ENCODE data around the gene RREB1. TPM values are rescaled to one million over a fixed set of nuclear protein-coding genes. Genes with fewer than 3 reads are reported as not detected.

RREB1 gene
- 26.3 and 78.3 TPM in 2 replicates for total RNA-seq

GRCh38 chr6:7107578-7108195 is at the start of gene RREB1:
RREB1 (plus strand) TSS chr6:7107961; CDS start chr6:7181912, 73,951 bp downstream.

Other genes starting within 250 kb of the RREB1 start
- 71.4 and 137 TPM in 2 replicates for gene SSR1, start 205.2 kb downstream of the RREB1 start, total RNA-seq

Measured in nasal cavity respiratory epithelium epithelial cell of viscerocranial mucosa (primary cell).